Keratinocyte (primary cell): ENCODE data around the gene SMAD6.

Experiments used
- EZH2 ChIP-seq: IDR thresholded peaks from one replicate; pipeline ENCODE4 v1.6.1; 2012; ENCODE audit warnings: inconsistent platforms, mild to moderate bottlenecking, low read length, moderate library complexity
- TF ChIP-seq, protein P1 (sequence below), 3 experiments: IDR thresholded peaks in 1 of 3; conservative IDR thresholded peaks in 1 of 3; optimal IDR thresholded peaks in 1 of 3; 2 replicates in 2 of 3; 3 replicates in 1 of 3; pipeline versions ENCODE3 to v1.5.1; 2011; ENCODE audit warnings: low read length in 3 of 3, mild to moderate bottlenecking in 3 of 3, moderate library complexity in 2 of 3, control low read depth in 1 of 3, inconsistent platforms in 1 of 3; ENCODE audit not compliant: insufficient read depth in 2 of 3; ENCODE audit errors: extremely low read depth in 1 of 3

DNA sequence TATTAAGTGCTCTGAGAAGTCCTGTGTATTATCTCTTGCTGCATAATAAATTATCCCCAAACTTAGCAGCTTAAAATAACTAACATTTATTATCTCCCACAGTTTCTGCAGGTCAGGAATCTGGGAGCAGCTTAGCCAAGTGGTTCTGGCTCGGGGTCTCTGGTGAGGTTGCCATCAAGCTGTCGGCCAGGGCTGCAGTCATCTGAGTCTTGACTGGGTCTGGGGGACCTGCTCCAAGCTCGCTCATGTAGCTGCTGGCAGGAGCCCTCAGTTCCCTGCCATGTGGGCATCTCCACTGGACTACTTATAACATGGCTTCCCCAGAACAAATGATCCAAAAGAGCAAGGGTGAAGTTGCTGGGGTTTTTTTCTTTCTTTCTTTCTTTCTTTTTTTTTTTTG is 80.7 kb downstream of the SMAD6 start:
- TF ChIP-seq, protein P1, sequence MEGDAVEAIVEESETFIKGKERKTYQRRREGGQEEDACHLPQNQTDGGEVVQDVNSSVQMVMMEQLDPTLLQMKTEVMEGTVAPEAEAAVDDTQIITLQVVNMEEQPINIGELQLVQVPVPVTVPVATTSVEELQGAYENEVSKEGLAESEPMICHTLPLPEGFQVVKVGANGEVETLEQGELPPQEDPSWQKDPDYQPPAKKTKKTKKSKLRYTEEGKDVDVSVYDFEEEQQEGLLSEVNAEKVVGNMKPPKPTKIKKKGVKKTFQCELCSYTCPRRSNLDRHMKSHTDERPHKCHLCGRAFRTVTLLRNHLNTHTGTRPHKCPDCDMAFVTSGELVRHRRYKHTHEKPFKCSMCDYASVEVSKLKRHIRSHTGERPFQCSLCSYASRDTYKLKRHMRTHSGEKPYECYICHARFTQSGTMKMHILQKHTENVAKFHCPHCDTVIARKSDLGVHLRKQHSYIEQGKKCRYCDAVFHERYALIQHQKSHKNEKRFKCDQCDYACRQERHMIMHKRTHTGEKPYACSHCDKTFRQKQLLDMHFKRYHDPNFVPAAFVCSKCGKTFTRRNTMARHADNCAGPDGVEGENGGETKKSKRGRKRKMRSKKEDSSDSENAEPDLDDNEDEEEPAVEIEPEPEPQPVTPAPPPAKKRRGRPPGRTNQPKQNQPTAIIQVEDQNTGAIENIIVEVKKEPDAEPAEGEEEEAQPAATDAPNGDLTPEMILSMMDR (optimal IDR thresholded peaks at IDR 0.05 in 1 of 3, IDR thresholded peaks at IDR 0.05 in 1 of 3, conservative IDR thresholded peaks at IDR 0.05 in 1 of 3; ENCODE audit: extremely low read depth in 1 of 3, insufficient read depth in 2 of 3, low read length in 3 of 3): no peak
- no peak for TF ChIP-seq EZH2
